HepG2 (cell line): ENCODE data around the gene ZNF541. TPM values are rescaled to one million over a fixed set of nuclear protein-coding genes. Genes with fewer than 3 reads are reported as not detected.

ENCODE experiments used
- FOSL1 ChIP-seq: sonication (generic); formaldehyde crosslinking; IDR thresholded peaks from 2 replicates; pipeline ENCODE4 v1.9.0; 2021; ENCODE audit warnings: missing genetic modification reagents, borderline replicate concordance
- HMG20A ChIP-seq: IDR thresholded peaks from 2 replicates; pipeline ENCODE4 v1.6.1; 2016; ENCODE audit warnings: borderline replicate concordance
- HNRNPH1 ChIP-seq: fragments of 200-400 bp; formaldehyde crosslinking; optimal IDR thresholded peaks from 2 replicates; pipeline ENCODE3; 2017; ENCODE audit warnings: mild to moderate bottlenecking, low read depth, low read length
- IRF2 ChIP-seq: IDR thresholded peaks from 2 replicates; pipeline ENCODE4 v1.6.1; 2018; ENCODE audit warnings: missing genetic modification reagents, missing compliant biosample characterization
- IRX3 ChIP-seq: sonication (generic); formaldehyde crosslinking; IDR thresholded peaks from 2 replicates; pipeline ENCODE4 v1.8.1; 2023; ENCODE audit warnings: mild to moderate bottlenecking, low read depth, missing genetic modification reagents, borderline replicate concordance
- NFIB ChIP-seq: sonication (generic); formaldehyde crosslinking; IDR thresholded peaks from 2 replicates; pipeline ENCODE4 v1.9.0; 2021; ENCODE audit warnings: missing genetic modification reagents, mild to moderate bottlenecking, borderline replicate concordance
- NFIC ChIP-seq: IDR thresholded peaks from 2 replicates; pipeline ENCODE4 v1.6.1; 2012; ENCODE audit warnings: mild to moderate bottlenecking, low read length, inconsistent platforms
- RBM22 ChIP-seq: fragments of 200-400 bp; formaldehyde crosslinking; optimal IDR thresholded peaks from 2 replicates; pipeline ENCODE3; 2017; ENCODE audit warnings: mild to moderate bottlenecking, low read length, moderate library complexity
- RFX5 ChIP-seq: IDR thresholded peaks from 2 replicates; pipeline ENCODE4 v1.6.1; 2011; ENCODE audit warnings: low read depth, low read length, improper control_type of control experiment
- SOX6 ChIP-seq, 2 experiments: fragments of 450-650 bp in 1 of 2; sonication (generic) in 1 of 2; formaldehyde crosslinking in 1 of 2; IDR thresholded peaks; 2 replicates each; pipeline versions ENCODE4 v1.4.0 to v1.6.1; 2017 to 2020; ENCODE audit warnings: antibody characterized with exemption in 1 of 2, mild to moderate bottlenecking in 1 of 2, missing genetic modification reagents in 1 of 2
- ZBTB3 ChIP-seq: sonication (generic); formaldehyde crosslinking; IDR thresholded peaks from 2 replicates; pipeline ENCODE4 v1.4.0; 2020; ENCODE audit warnings: low read depth, mild to moderate bottlenecking, moderate library complexity, missing genetic modification reagents, borderline replicate concordance
- ZC3H13 ChIP-seq: sonication (generic); formaldehyde crosslinking; IDR thresholded peaks from 2 replicates; pipeline ENCODE4 v1.8.1; 2023; ENCODE audit warnings: mild to moderate bottlenecking, missing genetic modification reagents, moderate library complexity
- ZNF337 ChIP-seq: sonication (generic); formaldehyde crosslinking; IDR thresholded peaks from 2 replicates; pipeline ENCODE4 v1.5.1; 2020; ENCODE audit warnings: missing genetic modification reagents, low read depth, mild to moderate bottlenecking, borderline replicate concordance
- ZNF383 ChIP-seq: sonication (generic); formaldehyde crosslinking; IDR thresholded peaks from 2 replicates; pipeline ENCODE4 v1.4.0; 2020; ENCODE audit warnings: missing genetic modification reagents, mild to moderate bottlenecking, borderline replicate concordance
- ZNF619 ChIP-seq: sonication (generic); formaldehyde crosslinking; IDR thresholded peaks from 2 replicates; pipeline ENCODE4 v1.4.0; 2020; ENCODE audit warnings: mild to moderate bottlenecking, missing genetic modification reagents
- ZNF644 ChIP-seq: IDR thresholded peaks from 2 replicates; pipeline ENCODE4 v1.6.1; 2016; ENCODE audit warnings: low read depth
- ZSCAN21 ChIP-seq: sonication (generic); formaldehyde crosslinking; IDR thresholded peaks from 2 replicates; pipeline ENCODE4 v1.8.0; 2022; ENCODE audit warnings: mild to moderate bottlenecking, missing genetic modification reagents, moderate library complexity, borderline replicate concordance
- polyA plus RNA-seq, 8 experiments: library from polyadenylated mRNA; depleted of rRNA in 3 of 8; stranded (reverse) in 7 of 8; unstranded in 1 of 8; fragments of >200 nt; fragmentation: Illumina TruSeq in 4 of 8; extraction: Trizol in 4 of 8; gene quantifications; 2 replicates each; pipeline versions ENCODE4 v1.2.1 to v1.2.3, GENCODE V29; 2011 to 2016; ENCODE audit warnings: low read depth in 4 of 8, missing spikeins in 1 of 8, mixed read lengths in 1 of 8; ENCODE audit not compliant: insufficient read depth in 1 of 8
- total RNA-seq, 5 experiments: library from RNA; depleted of rRNA; stranded (reverse); fragments of >200 nt; fragmentation: Illumina TruSeq; extraction: Trizol; gene quantifications; 2 replicates each; pipeline ENCODE4 v1.2.3, GENCODE V29; 2016; ENCODE audit warnings: low read depth in 1 of 5
- TF ChIP-seq, protein P1 (sequence below): sonication (generic); formaldehyde crosslinking; IDR thresholded peaks from 2 replicates; pipeline ENCODE4 v1.4.0; 2020; ENCODE audit warnings: mild to moderate bottlenecking, missing genetic modification reagents, borderline replicate concordance
- TF ChIP-seq, protein P2 (sequence below): IDR thresholded peaks from 2 replicates; pipeline ENCODE4 v1.6.1; 2012; ENCODE audit warnings: inconsistent platforms
- TF ChIP-seq, protein P3 (sequence below): sonication (generic); formaldehyde crosslinking; IDR thresholded peaks from 2 replicates; pipeline ENCODE4 v1.4.0; 2020; ENCODE audit warnings: missing genetic modification reagents
- TF ChIP-seq, protein P4 (sequence below): sonication (generic); formaldehyde crosslinking; IDR thresholded peaks from 2 replicates; pipeline ENCODE4 v1.5.1; 2020; ENCODE audit warnings: mild to moderate bottlenecking, missing genetic modification reagents, moderate library complexity

The ZNF541 gene
- total and polyA plus RNA-seq, 2 of the 13 experiments (the other 11 are each of a cell fraction or from before 2014, with no cell fraction given) = 0.03 to 0.04 TPM

DNA sequence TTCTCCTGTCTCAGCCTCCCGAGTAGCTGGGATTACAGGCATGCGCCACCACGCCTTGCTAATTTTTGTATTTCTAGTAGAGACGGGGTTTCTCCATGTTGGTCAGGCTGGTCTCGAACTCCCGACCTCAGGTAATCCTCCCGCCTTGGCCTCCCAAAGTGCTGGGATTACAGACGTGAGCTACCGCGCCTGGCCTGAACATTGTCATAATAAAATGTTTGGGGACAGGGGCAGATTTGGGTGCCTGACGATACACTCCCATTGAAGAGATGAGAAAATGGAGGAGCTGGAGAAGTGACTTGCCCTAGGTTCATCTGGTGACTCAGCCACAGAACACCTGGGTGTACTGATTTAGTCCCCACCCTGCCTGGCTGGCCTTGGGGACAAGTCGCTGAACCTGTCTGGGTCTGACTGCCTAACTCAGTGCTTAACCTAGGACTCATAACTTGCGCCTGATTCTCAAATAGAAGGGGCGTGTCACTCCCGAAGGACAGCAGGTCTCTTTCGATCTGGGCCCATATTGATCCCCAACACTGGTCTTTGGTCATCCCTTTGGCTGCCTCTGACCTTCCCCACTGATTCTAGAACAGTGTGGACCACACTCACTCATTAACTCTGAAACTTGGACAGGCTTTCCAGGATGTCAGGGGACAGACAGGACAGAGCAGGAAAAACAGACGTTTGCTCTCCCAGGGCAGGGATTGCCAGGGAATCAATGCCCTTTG is 28.4 kb upstream of the ZNF541 start (continued):
- TF ChIP-seq, protein P1, sequence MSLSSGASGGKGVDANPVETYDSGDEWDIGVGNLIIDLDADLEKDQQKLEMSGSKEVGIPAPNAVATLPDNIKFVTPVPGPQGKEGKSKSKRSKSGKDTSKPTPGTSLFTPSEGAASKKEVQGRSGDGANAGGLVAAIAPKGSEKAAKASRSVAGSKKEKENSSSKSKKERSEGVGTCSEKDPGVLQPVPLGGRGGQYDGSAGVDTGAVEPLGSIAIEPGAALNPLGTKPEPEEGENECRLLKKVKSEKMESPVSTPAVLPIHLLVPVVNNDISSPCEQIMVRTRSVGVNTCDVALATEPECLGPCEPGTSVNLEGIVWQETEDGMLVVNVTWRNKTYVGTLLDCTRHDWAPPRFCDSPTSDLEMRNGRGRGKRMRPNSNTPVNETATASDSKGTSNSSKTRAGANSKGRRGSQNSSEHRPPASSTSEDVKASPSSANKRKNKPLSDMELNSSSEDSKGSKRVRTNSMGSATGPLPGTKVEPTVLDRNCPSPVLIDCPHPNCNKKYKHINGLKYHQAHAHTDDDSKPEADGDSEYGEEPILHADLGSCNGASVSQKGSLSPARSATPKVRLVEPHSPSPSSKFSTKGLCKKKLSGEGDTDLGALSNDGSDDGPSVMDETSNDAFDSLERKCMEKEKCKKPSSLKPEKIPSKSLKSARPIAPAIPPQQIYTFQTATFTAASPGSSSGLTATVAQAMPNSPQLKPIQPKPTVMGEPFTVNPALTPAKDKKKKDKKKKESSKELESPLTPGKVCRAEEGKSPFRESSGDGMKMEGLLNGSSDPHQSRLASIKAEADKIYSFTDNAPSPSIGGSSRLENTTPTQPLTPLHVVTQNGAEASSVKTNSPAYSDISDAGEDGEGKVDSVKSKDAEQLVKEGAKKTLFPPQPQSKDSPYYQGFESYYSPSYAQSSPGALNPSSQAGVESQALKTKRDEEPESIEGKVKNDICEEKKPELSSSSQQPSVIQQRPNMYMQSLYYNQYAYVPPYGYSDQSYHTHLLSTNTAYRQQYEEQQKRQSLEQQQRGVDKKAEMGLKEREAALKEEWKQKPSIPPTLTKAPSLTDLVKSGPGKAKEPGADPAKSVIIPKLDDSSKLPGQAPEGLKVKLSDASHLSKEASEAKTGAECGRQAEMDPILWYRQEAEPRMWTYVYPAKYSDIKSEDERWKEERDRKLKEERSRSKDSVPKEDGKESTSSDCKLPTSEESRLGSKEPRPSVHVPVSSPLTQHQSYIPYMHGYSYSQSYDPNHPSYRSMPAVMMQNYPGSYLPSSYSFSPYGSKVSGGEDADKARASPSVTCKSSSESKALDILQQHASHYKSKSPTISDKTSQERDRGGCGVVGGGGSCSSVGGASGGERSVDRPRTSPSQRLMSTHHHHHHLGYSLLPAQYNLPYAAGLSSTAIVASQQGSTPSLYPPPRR = no peak
- TF ChIP-seq, protein P2, sequence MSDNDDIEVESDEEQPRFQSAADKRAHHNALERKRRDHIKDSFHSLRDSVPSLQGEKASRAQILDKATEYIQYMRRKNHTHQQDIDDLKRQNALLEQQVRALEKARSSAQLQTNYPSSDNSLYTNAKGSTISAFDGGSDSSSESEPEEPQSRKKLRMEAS = no peak
- TF ChIP-seq ZBTB3 (CRISPR knock-in tag) = no peak
- peak; percentile 63 for TF ChIP-seq ZSCAN21 (CRISPR knock-in tag)
- TF ChIP-seq ZNF644 (CRISPR knock-in tag) = no peak
- no peak for TF ChIP-seq HMG20A (CRISPR knock-in tag)
- TF ChIP-seq, protein P3, sequence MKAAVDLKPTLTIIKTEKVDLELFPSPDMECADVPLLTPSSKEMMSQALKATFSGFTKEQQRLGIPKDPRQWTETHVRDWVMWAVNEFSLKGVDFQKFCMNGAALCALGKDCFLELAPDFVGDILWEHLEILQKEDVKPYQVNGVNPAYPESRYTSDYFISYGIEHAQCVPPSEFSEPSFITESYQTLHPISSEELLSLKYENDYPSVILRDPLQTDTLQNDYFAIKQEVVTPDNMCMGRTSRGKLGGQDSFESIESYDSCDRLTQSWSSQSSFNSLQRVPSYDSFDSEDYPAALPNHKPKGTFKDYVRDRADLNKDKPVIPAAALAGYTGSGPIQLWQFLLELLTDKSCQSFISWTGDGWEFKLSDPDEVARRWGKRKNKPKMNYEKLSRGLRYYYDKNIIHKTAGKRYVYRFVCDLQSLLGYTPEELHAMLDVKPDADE (CRISPR knock-in tag) = no peak
- TF ChIP-seq ZNF337 (CRISPR knock-in tag) = no peak
- TF ChIP-seq RBM22 = no peak
- TF ChIP-seq NFIB = no peak
- TF ChIP-seq FOSL1 (CRISPR knock-in tag) = no peak
- TF ChIP-seq NFIC = no peak
- TF ChIP-seq IRF2 (CRISPR knock-in tag) = no peak
- TF ChIP-seq ZC3H13 (CRISPR knock-in tag) = no peak
- no peak for TF ChIP-seq HNRNPH1
- TF ChIP-seq SOX6 (IDR thresholded peaks at IDR 0.05) = no peak
- no peak for TF ChIP-seq SOX6 (CRISPR knock-in tag; IDR thresholded peaks at IDR 0.05)
- no peak for TF ChIP-seq RFX5
- no peak for TF ChIP-seq ZNF383 (CRISPR knock-in tag)
- no peak for TF ChIP-seq IRX3 (CRISPR knock-in tag)
- TF ChIP-seq ZNF619 (CRISPR knock-in tag) = no peak
- TF ChIP-seq, protein P4, sequence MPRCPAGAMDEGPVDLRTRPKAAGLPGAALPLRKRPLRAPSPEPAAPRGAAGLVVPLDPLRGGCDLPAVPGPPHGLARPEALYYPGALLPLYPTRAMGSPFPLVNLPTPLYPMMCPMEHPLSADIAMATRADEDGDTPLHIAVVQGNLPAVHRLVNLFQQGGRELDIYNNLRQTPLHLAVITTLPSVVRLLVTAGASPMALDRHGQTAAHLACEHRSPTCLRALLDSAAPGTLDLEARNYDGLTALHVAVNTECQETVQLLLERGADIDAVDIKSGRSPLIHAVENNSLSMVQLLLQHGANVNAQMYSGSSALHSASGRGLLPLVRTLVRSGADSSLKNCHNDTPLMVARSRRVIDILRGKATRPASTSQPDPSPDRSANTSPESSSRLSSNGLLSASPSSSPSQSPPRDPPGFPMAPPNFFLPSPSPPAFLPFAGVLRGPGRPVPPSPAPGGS (CRISPR knock-in tag) = no peak
